ENCODE measurements around the gene DNAAF5. TPM values are rescaled to one million over a fixed set of nuclear protein-coding genes. Genes with fewer than 3 reads are reported as not detected.

The DNAAF5 gene
- total and polyA plus RNA-seq, 2 of the 13 experiments (the other 11 are each of a cell fraction or from before 2014, with no cell fraction given): 11.9 to 21.5 TPM

DNA sequence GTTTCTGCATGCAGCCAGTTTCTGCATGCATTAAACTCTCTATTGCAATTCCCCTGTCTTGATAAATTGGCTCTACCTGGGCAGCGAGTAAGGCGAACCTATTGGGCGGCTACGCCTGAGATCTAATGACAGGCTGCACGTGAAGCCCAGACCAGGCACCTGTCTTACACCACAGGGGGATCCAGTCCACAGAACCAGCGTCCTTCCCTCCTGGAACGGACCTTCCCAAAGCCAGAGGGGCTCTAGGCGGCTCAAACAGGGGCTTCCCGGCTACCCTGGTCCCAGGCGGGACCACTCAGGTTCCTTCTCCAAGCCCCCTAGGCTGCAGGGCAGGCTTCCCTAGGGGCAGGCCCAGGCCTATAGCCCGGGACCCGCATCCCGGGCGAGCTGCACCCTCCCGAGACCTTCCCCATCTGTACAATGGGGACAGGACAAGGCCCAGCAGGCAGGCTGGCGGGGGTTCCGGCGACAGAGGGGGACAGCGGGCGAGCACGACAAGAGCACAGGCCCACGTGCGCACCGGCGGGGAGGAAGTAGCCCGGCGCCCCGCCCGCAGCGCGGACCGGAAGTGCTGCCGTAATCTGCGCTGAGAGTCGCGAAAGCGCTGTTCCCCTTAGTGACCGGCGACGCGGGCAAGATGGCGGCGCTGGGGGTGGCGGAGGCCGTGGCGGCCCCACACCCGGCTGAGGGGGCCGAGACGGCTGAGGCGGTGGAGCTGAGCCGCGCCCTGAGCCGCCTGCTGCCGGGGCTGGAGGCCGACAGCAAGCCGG is at the start of gene DNAAF5 (continued):
- no peak for TF ChIP-seq HNRNPK (IDR thresholded peaks at IDR 0.05; ENCODE audit: low read depth, low read length, poor library complexity, severe bottlenecking)
- peak; percentile 32 for TF ChIP-seq SKI (IDR thresholded peaks at IDR 0.05; ENCODE audit: partially characterized antibody)
- 0 out of 2 replicates have a peak, but pooled peaks have one; percentile 62 for TF ChIP-seq ZNF616 (CRISPR knock-in tag; IDR thresholded peaks at IDR 0.05; ENCODE audit: low read depth)
- no peak for TF ChIP-seq NFIC (IDR thresholded peaks at IDR 0.05; ENCODE audit: low read length)
- TF ChIP-seq NKX3-1 (CRISPR knock-in tag; IDR thresholded peaks at IDR 0.05): peak; percentile 31; the same call in 1 of the 2 replicates
- TF ChIP-seq, protein P1, sequence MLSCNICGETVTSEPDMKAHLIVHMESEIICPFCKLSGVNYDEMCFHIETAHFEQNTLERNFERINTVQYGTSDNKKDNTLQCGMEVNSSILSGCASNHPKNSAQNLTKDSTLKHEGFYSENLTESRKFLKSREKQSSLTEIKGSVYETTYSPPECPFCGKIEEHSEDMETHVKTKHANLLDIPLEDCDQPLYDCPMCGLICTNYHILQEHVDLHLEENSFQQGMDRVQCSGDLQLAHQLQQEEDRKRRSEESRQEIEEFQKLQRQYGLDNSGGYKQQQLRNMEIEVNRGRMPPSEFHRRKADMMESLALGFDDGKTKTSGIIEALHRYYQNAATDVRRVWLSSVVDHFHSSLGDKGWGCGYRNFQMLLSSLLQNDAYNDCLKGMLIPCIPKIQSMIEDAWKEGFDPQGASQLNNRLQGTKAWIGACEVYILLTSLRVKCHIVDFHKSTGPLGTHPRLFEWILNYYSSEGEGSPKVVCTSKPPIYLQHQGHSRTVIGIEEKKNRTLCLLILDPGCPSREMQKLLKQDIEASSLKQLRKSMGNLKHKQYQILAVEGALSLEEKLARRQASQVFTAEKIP (CRISPR knock-in tag; IDR thresholded peaks at IDR 0.05; ENCODE audit: borderline replicate concordance): no peak
- TF ChIP-seq BRCA1 (CRISPR knock-in tag; IDR thresholded peaks at IDR 0.05): no peak
- TF ChIP-seq MTF1 (CRISPR knock-in tag; IDR thresholded peaks at IDR 0.05): no peak
- TF ChIP-seq PAWR (CRISPR knock-in tag; IDR thresholded peaks at IDR 0.05; ENCODE audit: borderline replicate concordance): peak; percentile 69; the same call in 1 of the 2 replicates
- TF ChIP-seq, protein P2, sequence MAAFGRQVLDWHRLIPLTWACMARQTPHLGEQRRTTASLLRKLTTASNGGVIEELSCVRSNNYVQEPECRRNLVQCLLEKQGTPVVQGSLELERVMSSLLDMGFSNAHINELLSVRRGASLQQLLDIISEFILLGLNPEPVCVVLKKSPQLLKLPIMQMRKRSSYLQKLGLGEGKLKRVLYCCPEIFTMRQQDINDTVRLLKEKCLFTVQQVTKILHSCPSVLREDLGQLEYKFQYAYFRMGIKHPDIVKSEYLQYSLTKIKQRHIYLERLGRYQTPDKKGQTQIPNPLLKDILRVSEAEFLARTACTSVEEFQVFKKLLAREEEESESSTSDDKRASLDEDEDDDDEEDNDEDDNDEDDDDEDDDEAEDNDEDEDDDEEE (CRISPR knock-in tag; IDR thresholded peaks at IDR 0.05): peak; percentile 42; the same call in 1 of the 2 replicates
- no peak for TF ChIP-seq ZNF432 (CRISPR knock-in tag; IDR thresholded peaks at IDR 0.05; ENCODE audit: borderline replicate concordance)
- 0 out of 2 replicates have a peak, but pooled peaks have one; percentile 43 for TF ChIP-seq ATF6 (CRISPR knock-in tag; conservative IDR thresholded peaks at IDR 0.05)
- TF ChIP-seq HMG20B (CRISPR knock-in tag; conservative IDR thresholded peaks at IDR 0.05): no peak
- peak; percentile 91 for TF ChIP-seq ZNF547 (CRISPR knock-in tag; IDR thresholded peaks at IDR 0.05)
- TF ChIP-seq HDAC1 (CRISPR knock-in tag; IDR thresholded peaks at IDR 0.05): peak; percentile 98
- TF ChIP-seq ZNF441 (CRISPR knock-in tag; IDR thresholded peaks at IDR 0.05; ENCODE audit: borderline replicate concordance): no peak; the same call in 1 of the 2 replicates
- no peak for TF ChIP-seq GATA4 (IDR thresholded peaks at IDR 0.05; ENCODE audit: borderline replicate concordance, low read depth)
- TF ChIP-seq SMAD1 (CRISPR knock-in tag; IDR thresholded peaks at IDR 0.05; ENCODE audit: borderline replicate concordance, low read depth): 0 out of 2 replicates have a peak, but pooled peaks have one; percentile 71
- TF ChIP-seq ZNF749 (CRISPR knock-in tag; IDR thresholded peaks at IDR 0.05; ENCODE audit: borderline replicate concordance): 0 out of 2 replicates have a peak, but pooled peaks have one; percentile 39
- TF ChIP-seq, protein P3, sequence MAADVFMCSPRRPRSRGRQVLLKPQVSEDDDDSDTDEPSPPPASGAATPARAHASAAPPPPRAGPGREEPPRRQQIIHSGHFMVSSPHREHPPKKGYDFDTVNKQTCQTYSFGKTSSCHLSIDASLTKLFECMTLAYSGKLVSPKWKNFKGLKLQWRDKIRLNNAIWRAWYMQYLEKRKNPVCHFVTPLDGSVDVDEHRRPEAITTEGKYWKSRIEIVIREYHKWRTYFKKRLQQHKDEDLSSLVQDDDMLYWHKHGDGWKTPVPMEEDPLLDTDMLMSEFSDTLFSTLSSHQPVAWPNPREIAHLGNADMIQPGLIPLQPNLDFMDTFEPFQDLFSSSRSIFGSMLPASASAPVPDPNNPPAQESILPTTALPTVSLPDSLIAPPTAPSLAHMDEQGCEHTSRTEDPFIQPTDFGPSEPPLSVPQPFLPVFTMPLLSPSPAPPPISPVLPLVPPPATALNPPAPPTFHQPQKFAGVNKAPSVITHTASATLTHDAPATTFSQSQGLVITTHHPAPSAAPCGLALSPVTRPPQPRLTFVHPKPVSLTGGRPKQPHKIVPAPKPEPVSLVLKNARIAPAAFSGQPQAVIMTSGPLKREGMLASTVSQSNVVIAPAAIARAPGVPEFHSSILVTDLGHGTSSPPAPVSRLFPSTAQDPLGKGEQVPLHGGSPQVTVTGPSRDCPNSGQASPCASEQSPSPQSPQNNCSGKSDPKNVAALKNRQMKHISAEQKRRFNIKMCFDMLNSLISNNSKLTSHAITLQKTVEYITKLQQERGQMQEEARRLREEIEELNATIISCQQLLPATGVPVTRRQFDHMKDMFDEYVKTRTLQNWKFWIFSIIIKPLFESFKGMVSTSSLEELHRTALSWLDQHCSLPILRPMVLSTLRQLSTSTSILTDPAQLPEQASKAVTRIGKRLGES (CRISPR knock-in tag; IDR thresholded peaks at IDR 0.05; ENCODE audit: borderline replicate concordance): peak; percentile 60; the same call in 1 of the 2 replicates
- 0 out of 2 replicates have a peak, but pooled peaks have one; percentile 56 for TF ChIP-seq ZNF670 (CRISPR knock-in tag; IDR thresholded peaks at IDR 0.05; ENCODE audit: borderline replicate concordance)

All from HepG2 (cell line).